ENCODE data around the gene ATP6V0C.

The ATP6V0C gene

GRCh38 chr16:2513405-2514332 is at the start of gene ATP6V0C:
Gene ATP6V0C (plus strand): TSS chr16:2513952. CDS start chr16:2514104, 152 bp downstream.
- DNase-seq, result peak; percentile 81 to 84

GRCh38 chr16:2464333-2464732 is 49.4 kb upstream of the ATP6V0C start:
- no peak for DNase-seq

GRCh38 chr16:2465653-2466415 is 47.9 kb upstream of the ATP6V0C start:
- DNase-seq, result peak in 1 of 2 experiments; percentile 36

- no peak for DNase-seq
These were observed 46.9 kb upstream of the ATP6V0C start for GRCh38 chr16:2466667-2467527.

GRCh38 chr16:2467528-2468232 is 46.1 kb upstream of the ATP6V0C start:
- peak; percentile 69 to 84 for DNase-seq

GRCh38 chr16:2468233-2468724 is 45.5 kb upstream of the ATP6V0C start:
- peak in 1 of 2 experiments; percentile 48 for DNase-seq

GRCh38 chr16:2468725-2469398 is 44.9 kb upstream of the ATP6V0C start:
- peak in 1 of 2 experiments; percentile 35 for DNase-seq

GRCh38 chr16:2469399-2470233 is 44.1 kb upstream of the ATP6V0C start:
- no peak for DNase-seq

GRCh38 chr16:2470234-2470601 is 43.5 kb upstream of the ATP6V0C start:
- DNase-seq, result no peak

GRCh38 chr16:2470603-2471015 is 43.1 kb upstream of the ATP6V0C start:
- no peak for DNase-seq

GRCh38 chr16:2471016-2471652 is 42.6 kb upstream of the ATP6V0C start, which contains the start of gene NTN3:
Gene NTN3 (plus strand): TSS chr16:2471297. CDS start chr16:2471702, 405 bp downstream.
- no peak for DNase-seq

- no peak for DNase-seq
These were observed 41.9 kb upstream of the ATP6V0C start for GRCh38 chr16:2471653-2472487.

GRCh38 chr16:2472488-2472864 is 41.3 kb upstream of the ATP6V0C start:
- no peak for DNase-seq

GRCh38 chr16:2472885-2473445 is 40.8 kb upstream of the ATP6V0C start:
- no peak for DNase-seq

- no peak for DNase-seq
These were observed 40.3 kb upstream of the ATP6V0C start for GRCh38 chr16:2473446-2473926.

- peak in 1 of 2 experiments; percentile 42 for DNase-seq
These were observed 39.5 kb upstream of the ATP6V0C start for GRCh38 chr16:2473999-2474876.

GRCh38 chr16:2474877-2475412 is 38.8 kb upstream of the ATP6V0C start, which contains the start of gene TBC1D24:
Gene TBC1D24 (plus strand): TSS chr16:2475127. CDS start chr16:2496149, 21,022 bp downstream.
- peak; percentile 64 to 79 for DNase-seq

Data from SHP77 (cell line).